Measurements from ENCODE around the gene MYH3.

The MYH3 gene

DNA sequence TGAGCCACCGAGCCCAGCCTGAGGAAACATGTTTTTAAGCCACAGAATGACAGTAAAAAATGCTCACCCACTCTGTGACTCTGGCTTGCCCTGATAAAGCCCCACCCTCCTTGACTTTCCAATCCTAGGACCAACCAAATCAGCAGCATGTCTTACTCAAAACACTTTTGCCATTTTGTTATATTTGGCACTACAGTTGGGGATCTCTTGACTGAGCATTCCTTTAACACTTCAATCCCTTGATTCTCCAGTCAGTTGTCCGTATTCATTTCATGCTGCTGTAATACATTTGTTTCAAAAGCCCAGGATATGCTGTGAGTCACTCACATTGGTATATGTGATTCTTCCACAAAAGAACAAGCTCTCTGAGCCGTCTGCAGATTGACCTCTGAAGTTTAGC is 8.2 kb downstream of the MYH3 start:
- DNase-seq = no peak

DNA sequence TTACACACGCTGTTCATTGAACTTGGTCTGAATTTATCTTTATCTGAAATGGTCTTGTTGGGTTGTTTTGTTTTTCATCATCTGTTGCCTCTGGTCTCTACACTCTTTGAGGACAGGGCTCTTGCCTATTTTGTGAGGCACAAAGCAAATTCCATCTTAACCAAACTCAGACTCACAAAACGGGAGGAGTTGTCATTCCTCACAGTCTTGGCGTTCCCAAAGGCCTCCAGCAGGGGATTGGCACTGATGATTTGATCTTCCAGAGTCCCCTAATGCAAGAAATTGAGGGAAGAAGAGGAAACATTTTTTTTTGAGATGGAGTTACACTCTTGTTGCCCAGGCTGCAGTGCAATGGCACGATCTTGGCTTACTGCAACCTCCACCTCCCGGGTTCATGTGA is 8.7 kb downstream of the MYH3 start:
- no peak for DNase-seq

DNA sequence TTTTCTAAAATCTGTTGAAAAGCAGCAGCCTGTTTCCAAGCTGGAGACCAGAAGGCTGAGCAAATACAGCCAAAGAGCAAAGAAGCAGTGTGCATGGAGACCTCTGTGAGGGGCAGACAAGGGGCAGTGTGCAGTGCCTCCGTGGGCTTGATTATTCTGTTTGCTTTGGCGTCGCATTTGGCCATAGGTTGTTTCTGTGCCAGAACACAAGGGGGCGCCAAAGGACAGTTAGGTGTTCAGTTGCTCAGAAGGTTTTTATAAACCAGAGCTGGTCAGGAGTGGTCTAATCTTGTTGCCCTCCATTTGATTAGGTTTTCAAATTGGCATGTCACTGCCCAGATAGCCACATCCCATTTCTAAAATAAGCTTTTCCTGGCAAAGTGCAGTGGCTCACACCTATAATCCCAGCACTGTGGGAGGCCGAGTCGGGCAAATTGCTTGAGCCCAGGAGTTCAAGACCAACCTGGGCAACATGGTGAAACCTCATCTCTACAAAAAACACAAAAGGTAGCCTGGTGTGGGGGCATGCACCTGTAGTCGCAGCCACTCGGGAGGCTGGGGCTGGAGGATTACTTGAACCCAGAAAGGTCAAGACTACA is 10.6 kb downstream of the MYH3 start:
- peak; percentile 66 for DNase-seq

DNA sequence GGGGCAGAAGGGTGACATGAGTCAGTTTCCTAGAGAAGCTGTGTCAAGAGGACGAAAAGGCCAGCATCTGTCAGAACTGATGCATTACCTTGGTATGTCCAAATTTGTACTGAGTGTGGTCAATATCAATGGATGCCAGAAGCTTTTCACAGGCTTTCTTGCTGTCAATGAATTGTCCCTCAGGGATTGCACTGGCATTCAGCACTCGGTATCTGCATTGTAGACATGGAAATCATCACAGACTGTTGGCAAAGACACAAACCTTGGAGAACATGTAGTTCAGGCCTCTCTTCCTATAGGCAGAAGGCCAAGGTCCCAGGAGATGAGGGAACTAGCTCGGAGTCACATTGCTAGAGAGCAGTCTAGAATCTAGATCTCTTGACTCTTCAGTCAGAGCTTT is 16.6 kb downstream of the MYH3 start:
- no peak for DNase-seq

DNA sequence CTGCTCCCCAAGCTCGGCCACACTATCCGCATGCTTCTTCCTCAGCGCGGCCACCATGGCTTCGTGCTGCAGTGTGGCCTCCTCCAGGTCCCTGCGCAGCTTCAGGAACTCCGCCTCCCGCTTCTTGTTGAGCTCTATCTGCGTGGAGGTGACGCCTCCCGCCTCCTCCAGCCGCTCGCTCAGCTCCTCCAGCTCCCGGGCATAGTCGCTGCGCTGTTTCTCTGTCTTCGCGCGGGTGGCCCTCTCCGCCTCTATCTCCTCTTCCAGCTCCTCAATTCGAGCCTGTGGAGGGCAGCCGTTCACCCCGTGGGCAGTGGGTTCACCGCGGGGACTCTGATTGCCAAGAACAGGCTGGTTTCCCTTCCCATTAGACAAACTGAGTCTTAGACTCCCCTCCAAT is 19.0 kb downstream of the MYH3 start:
- no peak for DNase-seq

DNA sequence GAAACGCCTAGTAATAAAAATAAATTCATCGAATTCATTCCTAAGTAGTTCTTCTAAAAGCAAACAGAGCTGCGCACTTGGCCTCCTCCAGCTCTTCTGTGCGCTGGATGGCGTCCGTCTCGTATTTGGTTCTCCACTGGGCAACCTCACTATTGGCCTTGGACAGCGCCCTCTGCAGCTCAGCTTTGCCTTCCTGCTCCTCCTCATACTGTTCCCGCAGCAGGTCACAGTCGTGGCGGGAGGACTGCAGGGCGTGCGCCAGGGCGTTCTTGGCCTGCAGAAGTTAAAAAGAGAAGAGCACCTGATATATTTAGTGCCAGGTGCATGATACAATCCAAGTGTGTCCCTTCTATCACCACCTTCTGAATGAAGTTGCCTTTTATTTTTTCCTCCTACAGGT is 21.8 kb downstream of the MYH3 start:
- DNase-seq = no peak

DNA sequence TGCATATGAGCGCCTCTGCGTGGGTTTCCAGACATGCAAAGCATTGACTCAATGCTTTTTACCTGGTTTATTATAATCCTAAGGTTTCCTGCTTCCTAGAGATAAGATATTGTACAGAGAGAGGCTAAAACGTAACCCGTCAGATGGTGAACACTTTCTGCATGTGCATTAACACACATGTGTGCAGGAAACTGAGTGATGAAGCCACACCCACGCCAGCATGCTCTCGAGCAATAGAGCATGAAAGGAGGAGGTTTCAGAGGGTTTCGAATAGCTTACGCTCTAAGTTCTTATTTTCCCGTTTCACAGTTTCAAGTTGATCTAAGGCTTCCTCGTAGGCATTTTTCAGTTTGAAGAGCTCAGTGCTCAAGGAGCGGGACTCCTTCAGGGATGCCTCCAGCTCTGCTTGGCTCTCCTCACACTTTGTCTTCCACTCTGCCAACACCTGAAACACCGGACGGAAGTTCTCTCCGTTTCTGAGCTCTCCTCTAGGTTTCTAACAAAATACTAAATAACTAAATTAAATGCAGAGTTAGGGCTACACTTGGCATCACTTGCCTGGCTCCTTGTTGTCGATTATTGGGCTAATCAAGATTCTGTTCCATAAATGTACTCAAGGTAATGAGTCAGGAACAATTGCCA is 23.2 kb downstream of the MYH3 start:
- no peak for DNase-seq

DNA sequence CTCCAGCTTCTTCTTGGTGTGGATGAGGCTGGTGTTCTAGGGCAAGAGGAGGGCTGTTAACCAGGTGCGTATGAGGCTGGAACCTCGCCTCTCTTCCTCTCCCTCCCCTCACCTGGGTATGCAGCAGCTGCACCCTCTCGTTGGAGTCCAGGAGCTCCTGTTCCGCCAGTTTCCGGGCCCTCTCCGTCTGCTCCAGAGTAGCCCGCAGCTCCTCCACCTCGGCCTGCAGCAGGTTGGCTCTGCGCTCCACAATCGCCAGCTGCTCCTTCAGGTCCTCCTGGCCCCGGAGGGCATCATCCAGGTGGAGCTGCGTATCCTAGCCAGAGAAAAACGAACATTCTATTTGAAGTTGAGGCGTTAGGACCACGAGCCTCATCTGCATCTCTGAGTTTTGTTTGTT is 25.4 kb downstream of the MYH3 start:
- no peak for DNase-seq

DNA sequence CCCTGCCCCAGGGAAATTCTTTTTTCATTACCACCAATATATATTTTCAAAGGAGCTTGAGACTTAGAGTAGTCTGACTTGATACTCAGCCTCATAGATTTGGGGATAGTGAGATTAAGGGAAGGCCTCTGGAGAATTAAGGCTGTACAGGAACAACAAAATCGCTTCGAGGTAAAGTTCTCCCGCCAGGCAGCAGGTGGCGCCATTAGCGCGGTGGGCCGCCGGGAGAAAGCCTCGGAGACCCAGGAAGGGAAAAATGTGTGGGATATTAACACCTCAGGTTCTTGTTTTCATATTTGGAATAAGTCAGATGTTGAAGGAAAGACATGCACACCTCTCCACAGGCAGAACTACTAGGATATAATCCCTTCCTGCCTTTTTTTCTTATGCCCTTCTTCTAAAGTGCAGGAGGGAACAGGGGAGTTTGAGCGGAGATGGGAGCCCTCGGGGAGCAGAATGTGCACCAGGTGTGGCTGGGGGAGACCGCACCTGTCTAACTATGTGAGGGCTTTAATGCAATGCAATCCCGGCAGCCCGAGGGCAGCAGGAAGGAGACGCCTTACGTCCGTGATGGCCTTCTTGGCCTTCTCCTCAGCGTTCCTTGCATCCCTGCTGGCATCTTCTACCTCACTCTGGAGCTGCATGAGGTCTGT is 25.9 kb downstream of the MYH3 start:
- DNase-seq = peak; percentile 40

DNA sequence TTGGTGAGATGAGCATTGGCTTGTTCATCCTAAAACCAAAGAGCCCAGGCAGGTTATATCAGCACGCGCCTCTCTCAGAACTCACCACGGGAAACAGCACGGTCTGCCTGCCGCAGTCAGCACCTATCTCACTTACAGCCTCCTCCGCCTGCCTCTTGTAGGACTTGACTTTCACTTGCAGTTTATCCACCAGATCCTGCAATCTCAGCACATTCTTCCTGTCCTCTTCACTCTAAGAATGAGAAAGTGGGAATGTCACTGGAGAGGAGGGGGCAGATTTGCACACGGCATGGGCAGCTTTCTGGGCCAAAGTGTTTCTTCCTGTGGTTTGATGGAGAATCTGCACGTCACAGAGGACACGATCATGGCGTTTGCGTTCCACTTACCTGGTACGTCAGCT is 27.4 kb downstream of the MYH3 start:
- DNase-seq = no peak

DNA sequence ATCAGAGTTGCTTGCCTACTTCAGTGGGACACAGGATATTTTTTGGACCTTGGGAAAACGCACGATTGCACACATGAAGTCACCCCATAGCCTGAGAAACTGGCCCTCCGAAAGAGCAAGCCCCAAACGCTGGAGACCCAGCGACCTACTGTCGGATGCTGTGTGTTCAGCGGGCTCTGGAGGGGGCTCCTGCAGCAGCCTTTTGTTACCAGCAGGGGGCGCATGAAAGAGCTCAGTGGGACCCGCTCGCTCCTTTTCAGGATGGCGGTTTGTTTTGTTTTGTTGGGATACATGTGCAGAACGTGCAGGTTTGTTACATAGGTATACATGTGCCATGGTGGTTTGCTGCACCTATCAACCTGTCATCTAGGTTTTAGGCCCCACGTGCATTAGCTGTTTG is 28.4 kb downstream of the MYH3 start:
- DNase-seq = no peak

DNA sequence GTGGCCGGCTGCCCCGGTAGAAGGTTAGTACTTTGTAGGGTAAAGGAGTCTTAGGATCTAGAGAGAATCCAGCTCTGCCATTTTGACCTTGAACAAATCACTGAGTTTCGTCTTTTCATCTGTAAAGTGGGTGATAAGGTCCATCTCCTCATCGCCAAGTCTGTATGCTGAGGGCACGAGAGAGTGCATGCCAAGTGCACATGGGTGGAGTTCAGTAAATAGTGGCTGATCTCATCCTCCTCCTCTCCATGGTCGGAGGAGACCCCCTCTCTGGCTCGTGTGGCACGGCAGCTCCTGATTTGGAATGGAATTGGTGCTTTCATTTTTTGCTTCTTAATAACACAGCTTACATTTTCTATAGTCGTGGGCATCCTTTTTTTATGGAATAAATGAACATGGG is 30.7 kb downstream of the MYH3 start:
- no peak for DNase-seq

DNA sequence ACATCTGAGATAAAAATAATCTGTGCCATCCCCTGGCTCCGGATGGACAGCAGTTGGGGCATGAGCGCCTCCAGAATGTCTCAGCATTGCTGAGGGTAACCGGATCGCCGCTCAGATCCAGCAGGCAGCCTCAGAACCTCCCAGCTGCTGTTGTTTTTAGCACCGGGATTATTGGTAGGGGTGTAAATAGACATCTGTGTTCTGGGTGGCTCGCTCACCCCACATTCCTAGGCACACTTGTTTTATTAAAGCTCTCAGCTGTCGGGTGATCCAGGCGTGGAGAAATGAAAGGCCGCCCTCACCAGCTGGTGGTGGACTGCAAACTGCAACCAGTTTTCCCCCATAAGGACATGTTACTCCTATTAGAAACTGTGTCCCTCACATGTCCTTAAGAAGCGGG is 32.1 kb downstream of the MYH3 start:
- DNase-seq = no peak

DNA sequence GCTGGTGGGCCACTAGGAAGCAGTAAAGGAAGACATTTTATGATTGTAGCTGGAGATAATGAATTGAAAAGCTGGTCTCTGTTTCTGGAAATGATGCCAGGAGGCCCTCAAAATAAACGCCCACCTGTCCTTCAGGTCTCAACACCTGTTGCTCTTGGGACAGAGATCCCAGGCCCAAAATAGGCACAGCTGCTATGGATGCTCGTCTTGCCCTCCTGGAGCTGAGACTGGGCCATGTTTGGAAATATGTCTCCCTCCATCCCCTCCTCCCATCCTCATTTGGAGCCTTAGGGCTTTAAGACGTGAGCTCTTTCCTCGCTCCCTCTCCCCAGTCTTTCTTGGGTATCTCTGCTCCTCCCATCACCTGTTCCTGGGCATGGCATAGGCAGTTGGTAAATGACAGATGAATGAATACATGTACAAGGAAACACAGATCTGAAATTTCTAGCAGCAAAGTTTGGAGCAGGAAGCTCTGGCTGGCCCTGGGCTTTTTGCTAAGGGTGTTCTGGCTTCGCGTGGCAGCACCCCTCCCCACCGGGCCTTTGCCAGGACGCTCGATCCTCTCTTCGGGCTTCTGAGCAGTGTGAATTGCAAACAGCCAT is 33.3 kb downstream of the MYH3 start:
- DNase-seq = no peak

DNA sequence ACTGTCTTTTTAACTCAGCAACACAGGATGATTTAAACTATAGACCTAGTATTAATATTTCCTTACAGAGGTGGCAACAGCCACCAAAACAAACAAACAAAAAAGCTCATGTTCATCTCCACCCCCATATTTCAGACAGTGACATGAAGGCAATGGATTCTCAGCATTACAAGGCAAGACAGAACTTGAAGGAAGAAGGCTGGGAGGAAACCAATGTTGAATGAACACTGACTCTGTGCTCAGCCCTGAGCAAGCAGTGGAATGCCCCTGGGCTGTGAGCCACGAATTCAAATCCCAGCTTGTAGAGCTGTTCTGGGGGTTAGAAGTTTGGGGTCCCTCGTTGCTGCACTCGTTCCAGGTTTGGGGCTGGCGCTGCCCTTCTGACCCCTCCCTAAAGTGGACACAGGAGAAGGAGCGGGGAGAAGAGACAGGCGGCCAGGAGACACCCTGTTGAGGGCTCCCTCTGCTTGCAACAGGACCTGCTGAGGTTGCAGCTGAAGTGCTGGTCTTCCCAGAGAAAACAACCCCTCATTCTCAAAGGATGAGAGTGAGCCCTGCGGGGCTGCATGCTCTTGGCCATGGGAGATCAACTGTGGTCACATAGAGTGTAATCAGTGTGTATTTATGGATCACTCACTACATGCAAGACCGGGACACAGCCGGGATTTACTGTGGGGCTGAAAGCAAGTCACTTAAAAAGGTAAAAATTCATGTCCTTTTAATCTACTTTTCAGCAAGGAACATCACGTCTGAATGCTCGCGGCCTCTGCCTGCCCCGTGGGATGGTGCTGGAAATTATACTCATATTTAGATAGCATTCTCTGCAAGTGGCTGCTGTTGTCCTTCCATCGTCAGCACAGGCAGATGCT is 34.3 kb downstream of the MYH3 start:
- DNase-seq = no peak

DNA sequence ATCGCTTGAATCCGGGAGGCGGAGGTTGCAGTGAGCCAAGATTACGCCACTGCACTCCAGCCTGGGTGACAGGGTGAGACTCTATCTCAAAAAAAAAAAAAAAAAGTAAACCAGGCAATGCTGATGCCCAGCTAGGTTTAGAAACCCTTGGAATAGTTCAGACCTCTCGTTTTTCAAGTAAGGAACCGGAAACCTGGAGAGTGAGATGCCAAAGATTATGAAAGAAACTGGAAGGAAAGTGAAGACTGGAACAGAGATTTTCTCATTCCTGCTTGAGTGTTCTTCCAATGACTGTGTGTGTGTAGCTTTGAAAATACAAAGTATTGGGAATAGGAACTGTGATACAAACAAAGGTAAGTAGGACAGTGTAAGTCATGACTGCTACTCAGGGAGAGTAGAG is 35.7 kb downstream of the MYH3 start:
- DNase-seq = no peak

DNA sequence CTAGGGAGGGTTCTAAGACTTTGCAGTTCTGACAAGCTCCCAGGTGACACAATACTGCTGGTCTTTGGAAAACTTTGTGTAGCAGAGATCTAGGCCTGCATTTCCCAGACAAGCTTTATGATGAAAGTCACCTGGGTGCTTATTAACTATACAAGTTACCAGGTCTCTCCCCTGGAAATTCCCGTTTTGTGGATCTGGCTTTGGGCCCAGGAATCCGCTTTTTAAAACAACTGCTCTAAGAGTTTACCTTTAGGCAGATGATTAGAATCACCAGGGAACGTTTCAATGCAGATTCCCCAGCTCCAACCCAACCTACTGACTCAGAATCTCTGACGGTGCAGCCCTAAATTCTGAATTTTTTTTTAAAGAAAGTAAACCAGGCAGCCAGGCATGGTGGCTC is 36.3 kb downstream of the MYH3 start:
- no peak for DNase-seq

DNA sequence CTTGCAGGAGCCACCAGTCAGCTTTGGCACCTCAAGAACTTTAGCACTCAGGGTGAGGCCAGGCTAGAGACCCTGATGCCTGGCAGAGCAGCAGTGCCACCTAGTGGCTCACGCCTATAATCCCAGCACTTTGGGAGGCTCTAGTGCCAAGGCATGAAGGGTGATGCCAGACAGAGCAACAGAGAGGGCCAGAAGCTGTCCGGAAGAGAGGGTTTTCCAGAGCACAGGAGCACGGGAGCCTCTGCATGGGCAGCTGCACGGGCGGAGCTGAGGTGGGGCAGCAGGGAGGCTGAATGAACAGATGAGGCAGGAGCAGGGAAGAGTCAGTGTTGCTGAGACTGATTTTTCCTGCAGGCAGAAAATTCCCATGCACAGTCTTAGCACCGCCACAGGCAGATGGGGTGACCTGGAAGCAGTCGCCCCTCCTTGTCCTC is 38.9 kb downstream of the MYH3 start:
- DNase-seq = peak; percentile 67

DNA sequence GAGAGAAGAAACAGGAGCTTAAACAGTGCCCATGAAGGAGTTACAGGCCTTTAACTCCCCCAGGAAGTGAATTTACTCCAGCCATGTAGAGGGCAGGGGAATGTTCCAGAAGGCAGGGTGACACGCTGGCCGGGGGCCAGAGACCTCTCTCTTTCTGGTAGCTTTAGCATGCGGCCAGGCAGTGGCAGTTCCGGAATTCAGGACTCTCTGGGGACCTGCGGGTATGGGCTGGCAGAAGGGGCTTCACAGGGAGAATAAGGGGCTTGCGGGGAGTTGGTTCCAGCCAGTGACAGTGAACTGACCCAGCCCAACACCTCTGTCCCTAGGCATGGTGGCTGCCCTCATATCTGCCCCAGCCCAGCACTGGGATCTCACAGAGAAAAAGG is 40.0 kb downstream of the MYH3 start:
- DNase-seq = no peak

DNA sequence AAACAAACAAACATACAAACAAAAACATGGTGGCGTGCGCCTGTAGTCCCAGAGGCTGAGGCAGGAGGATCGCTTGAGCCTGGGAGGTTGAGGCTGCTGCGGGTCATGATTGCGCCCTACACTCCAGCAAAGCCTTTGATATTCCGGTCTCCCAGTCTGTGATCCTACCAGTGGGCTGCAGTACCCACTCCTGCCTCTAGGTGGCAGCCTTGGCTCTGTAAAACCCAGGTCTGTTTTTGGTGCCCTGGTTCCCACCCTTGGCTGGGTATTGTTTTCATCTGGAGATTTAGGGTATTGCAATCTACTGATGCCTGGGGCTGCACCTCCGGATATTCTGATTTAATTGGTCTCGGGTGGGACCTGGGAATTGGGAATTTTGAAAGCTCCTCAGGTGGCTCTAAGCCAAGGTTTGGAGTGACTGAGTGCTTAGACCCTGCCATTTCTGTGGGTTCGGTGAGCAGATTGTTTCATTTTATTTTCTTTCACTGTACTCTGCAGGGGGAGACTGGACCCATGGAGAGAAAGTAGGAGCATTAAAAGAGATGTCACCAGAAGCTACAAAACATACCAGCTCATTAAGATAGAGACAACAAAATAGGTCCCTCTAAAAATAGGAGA is 40.5 kb downstream of the MYH3 start:
- DNase-seq = peak; percentile 78

DNA sequence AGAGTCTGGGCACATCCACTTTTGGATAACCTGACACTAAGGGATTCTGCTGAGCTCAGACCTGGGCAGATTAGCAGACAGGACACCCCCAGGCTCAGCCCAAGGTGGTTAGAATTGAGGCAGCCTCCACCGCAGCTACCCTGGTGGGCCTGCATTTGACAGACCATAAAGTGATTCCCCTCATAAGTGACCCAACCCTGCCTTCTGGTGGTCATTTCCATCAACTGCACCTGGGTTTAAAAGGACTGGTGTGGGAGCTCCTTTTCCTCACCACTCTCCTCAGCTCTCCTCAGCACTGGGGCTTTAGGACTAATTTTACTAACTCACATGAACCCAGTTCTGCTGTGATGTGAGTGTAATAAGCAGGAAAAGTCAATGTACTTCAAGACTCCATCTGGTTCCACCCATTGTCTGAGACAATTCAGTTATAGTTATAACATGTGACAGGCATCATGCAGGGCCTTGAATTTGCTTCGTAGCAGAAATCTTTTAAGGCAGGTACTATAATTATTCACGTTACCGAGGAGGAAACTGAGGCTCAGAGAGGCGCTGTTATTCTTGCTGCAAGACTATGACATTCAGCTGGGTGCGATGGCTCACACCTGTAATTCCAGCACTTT is 42.5 kb downstream of the MYH3 start:
- DNase-seq = peak; percentile 66

DNA sequence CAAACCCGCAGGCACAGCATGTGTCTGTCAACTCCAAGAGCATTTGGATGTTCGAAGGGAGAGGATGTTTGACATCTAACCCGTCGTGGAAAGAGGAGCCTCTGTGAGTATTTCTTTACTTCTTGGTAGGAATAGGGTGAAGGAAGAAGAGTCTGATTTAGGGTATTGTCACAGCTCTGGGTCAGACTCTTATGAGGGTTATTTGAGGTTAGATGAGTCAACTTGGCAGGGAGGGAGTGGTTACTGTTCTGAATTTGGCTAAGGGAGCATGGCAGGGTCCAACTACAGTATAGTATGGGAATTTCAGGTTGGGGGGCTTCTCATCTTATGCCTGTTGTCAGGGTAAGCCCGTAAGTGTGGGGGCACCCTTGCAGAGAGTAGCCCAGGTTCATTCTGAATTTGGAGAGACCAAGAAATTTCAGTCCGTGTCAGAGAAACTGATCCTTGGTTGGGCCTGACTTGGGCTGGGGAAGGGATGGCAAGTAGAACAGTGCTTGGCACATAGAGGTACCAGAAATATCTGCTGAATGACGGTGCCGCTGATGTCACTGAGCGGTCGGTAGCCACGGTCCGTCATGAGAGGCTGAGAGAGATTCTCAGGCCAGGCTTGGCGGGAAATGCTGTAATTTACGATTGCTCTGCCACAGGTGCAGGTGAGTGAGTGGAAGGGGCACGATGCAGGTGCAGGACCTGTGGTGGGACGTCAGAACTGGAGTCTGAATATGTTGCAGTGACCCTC is 43.2 kb downstream of the MYH3 start:
- no peak for DNase-seq

Measured in OCI-M1 (cell line).